Tibial artery (tissue), 4 donors: ENCODE results near the gene EPHA1.
A peak's percentile ranks its signal among the peaks of the same experiment; 100 is the strongest.

Experiments used
- DNase-seq, 2 donors: peaks; one replicate each; pipeline ENCODE4 v3.0.0-alpha.2; 2019
- H3K27ac ChIP-seq, 2 donors: fragments of 200-600 bp; sonication (generic) in 1 of 2; 1 replicate in 1 of 2; 2 replicates in 1 of 2; pipeline ENCODE4 v1.5.1; 2018 to 2019; ENCODE audit warnings: mild to moderate bottlenecking in 1 of 2
- H3K27me3 ChIP-seq, 2 donors: fragments of 200-600 bp; sonication (generic) in 1 of 2; one replicate each; pipeline versions ENCODE4 v1.5.1 to v1.6.0; 2016 to 2019
- H3K36me3 ChIP-seq, 3 donors: fragments of 200-600 bp; sonication (generic) in 2 of 3; one replicate each; pipeline ENCODE4 v1.5.1; 2016 to 2019; ENCODE audit warnings: mild to moderate bottlenecking in 2 of 3
- H3K4me1 ChIP-seq, 4 donors: fragments of 200-600 bp; sonication (generic) in 2 of 4; 1 replicate in 3 of 4; 2 replicates in 1 of 4; pipeline ENCODE4 v1.5.1; 2016 to 2019
- H3K4me3 ChIP-seq, 2 donors: fragments of 200-600 bp; sonication (generic) in 1 of 2; 1 replicate in 1 of 2; 2 replicates in 1 of 2; pipeline ENCODE4 v1.5.1; 2018 to 2019; ENCODE audit warnings: mild to moderate bottlenecking in 2 of 2
- H3K9me3 ChIP-seq, 3 donors: fragments of 200-600 bp; sonication (generic) in 1 of 3; one replicate each; pipeline ENCODE4 v1.5.1; 2016 to 2019
- intact Hi-C: fragments of 100-400 bp; cut with DNase I; formaldehyde crosslinking; loops from one replicate; pipeline ENCODE4 v1.15.0; 2023; ENCODE audit warnings: low total_unique reads
- TF ChIP-seq, protein P1 (sequence below), 2 experiments: fragments of 200-600 bp in 1 of 2; fragments of 450-650 bp in 1 of 2; IDR thresholded peaks; one replicate each; pipeline ENCODE4 v1.5.1; 2017 to 2019; ENCODE audit warnings: antibody characterized with exemption in 2 of 2, mild to moderate bottlenecking in 1 of 2, moderate library complexity in 1 of 2

EPHA1 gene

DNA sequence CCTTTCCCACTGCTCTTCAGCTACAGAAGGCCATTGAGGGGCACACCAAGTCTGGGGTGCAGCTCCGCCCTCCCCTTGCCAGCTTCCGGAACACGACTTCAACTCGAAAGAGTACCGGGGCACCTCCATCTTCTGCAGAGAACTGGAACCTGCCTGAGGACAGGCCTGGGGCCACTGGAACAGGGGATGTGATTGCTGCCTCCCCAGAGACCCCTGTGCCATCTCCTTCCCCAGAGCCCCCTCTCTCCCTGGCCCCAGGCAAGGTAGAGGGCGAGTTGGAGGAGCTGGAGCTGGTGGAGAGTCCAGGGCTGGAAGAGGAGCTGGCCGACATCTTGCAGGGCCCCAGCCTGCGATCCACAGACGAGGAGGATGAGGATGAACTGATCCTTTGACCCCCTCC, 57.1 kb downstream of the EPHA1 start:
- DNase-seq = no peak
- H3K27me3 ChIP-seq = peaks cover 0 to 28% of the 10 kb centered on the region in 2 donors
- no peaks in the 10 kb centered on the region for H3K4me1 ChIP-seq
- H3K27ac ChIP-seq = no peak overlapping the region
- H3K4me3 ChIP-seq = no peak overlapping the region
- intact Hi-C loops = no loop called here
- no peaks in the 10 kb centered on the region for H3K9me3 ChIP-seq
- no peaks in the 10 kb centered on the region for H3K36me3 ChIP-seq
- TF ChIP-seq, protein P1, sequence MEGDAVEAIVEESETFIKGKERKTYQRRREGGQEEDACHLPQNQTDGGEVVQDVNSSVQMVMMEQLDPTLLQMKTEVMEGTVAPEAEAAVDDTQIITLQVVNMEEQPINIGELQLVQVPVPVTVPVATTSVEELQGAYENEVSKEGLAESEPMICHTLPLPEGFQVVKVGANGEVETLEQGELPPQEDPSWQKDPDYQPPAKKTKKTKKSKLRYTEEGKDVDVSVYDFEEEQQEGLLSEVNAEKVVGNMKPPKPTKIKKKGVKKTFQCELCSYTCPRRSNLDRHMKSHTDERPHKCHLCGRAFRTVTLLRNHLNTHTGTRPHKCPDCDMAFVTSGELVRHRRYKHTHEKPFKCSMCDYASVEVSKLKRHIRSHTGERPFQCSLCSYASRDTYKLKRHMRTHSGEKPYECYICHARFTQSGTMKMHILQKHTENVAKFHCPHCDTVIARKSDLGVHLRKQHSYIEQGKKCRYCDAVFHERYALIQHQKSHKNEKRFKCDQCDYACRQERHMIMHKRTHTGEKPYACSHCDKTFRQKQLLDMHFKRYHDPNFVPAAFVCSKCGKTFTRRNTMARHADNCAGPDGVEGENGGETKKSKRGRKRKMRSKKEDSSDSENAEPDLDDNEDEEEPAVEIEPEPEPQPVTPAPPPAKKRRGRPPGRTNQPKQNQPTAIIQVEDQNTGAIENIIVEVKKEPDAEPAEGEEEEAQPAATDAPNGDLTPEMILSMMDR (IDR thresholded peaks at IDR 0.05) = no peak

DNA sequence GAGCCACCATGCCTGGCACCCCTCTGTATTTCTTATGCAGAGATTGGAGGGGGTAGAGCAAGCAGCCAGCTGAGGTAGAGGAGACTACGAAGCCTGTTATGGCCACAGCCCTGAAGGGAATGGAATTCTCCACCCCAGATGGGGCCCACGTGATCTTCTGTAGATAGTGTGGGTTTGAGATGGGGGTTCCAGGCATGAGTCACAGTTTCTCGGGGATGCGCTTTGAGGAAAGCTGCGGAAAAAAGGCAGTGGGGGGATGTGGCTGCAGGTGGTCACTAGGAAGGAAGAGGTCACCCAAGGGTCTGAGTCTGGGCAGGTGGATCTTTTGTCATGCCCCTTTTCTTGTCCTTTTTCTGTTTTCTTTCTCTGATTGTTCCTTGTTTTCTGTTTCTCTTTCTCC, 57.6 kb downstream of the EPHA1 start:
- TF ChIP-seq, protein P1 (IDR thresholded peaks at IDR 0.05) = no peak
- H3K4me1 ChIP-seq = no peaks in the 10 kb centered on the region
- no peaks in the 10 kb centered on the region for H3K9me3 ChIP-seq
- intact Hi-C loops = no loop called here
- no peak for DNase-seq
- no peaks in the 10 kb centered on the region for H3K36me3 ChIP-seq
- H3K4me3 ChIP-seq = no peak overlapping the region
- no peak overlapping the region for H3K27ac ChIP-seq
- H3K27me3 ChIP-seq = peaks cover 0 to 29% of the 10 kb centered on the region in 2 donors

DNA sequence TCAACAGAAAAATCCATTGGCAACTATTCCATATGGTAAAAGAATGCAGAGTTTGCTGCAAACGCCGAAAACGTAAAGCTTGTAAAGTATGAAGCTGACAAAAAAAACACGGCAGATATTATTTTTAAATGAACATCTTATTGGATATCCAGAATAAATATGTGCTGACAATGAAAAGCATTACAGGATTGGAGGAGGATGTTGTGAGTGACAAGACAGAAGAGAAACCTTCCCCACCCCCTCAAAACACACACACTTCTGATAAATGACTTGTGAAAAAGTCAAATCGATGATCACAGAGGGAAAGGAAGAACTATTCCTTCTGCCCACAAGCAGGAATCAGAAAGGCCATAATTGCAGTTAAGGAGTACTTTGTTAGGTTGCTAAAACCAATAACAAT, 60.7 kb downstream of the EPHA1 start:
- H3K4me3 ChIP-seq = no peak overlapping the region

DNA sequence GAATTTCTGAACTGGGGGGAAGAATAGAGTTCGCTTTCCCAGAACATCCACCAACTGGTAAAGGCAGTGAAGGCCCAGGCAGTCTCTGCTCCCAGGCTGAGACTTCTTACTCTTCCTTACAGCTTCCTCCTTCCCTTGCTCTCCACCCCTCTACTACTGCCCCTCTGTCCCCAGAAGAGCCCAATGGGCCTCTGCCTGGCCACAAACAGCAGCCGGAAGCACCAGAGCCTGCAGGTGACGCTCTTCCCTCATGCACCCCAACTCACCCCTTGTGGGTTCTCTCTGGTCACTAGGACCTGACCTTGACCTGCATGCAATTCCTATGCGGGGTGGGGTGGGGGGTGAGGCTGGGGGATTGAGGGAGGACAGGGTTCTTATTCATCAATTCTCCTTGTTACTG, 62.6 kb downstream of the EPHA1 start:
- Histone ChIP-seq H3K27me3 (peaks cover 0 to 27% of the 10 kb centered on the region in 2 donors), H3K27ac (no peak overlapping the region), H3K36me3 (no peaks in the 10 kb centered on the region), H3K4me1 (peaks cover 0 to 7% (median 2%) of the 10 kb centered on the region in 4 donors), H3K9me3 (no peaks in the 10 kb centered on the region), H3K4me3 (no peak overlapping the region)
- intact Hi-C loops = no loop called here
- DNase-seq = no peak
- TF ChIP-seq, protein P1 (IDR thresholded peaks at IDR 0.05) = no peak

More for the DNA sequence above, 60.7 kb downstream of the EPHA1 start:
- Histone ChIP-seq H3K36me3 (no peaks in the 10 kb centered on the region), H3K27me3 (peaks cover 0 to 42% of the 10 kb centered on the region in 2 donors), H3K9me3 (no peaks in the 10 kb centered on the region), H3K27ac (no peak overlapping the region), H3K4me1 (peaks cover 0 to 7% (median 2%) of the 10 kb centered on the region in 4 donors)
- intact Hi-C loops = no loop called here
- TF ChIP-seq, protein P1 (IDR thresholded peaks at IDR 0.05) = no peak
- DNase-seq = no peak

DNA sequence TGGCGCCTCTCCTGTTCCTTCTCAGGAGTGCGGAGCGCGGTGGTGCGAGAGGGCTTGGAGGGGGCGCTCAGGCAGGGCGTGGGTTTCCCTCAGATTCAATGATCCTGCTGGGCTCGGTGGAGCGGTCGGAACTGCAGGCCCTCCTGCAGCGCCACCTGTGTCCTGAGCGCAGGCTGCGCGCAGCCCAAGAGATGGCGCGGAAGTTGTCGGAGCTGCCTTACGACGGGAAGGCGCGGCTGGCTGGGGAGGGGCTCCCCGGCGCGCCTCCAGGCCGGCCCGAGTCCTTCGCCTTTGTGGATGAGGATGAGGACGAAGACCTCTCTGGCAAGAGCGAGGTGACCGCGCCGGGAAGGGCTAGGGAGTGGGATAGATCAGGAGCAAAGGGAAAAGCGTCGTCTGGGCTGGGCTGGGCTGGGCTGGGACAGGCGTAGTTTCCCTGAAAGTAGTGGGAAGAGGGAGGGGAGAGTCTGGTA, 63.2 kb downstream of the EPHA1 start:
- Histone ChIP-seq H3K4me1 (peaks cover 0 to 7% (median 2%) of the 10 kb centered on the region in 4 donors), H3K36me3 (no peaks in the 10 kb centered on the region), H3K4me3 (no peak overlapping the region), H3K27ac (no peak overlapping the region), H3K9me3 (no peaks in the 10 kb centered on the region), H3K27me3 (peaks cover 0 to 27% of the 10 kb centered on the region in 2 donors)
- peak in 1 of 2 donors; percentile 35 for DNase-seq
- TF ChIP-seq, protein P1 (IDR thresholded peaks at IDR 0.05) = peak in 1 of 2 experiments; percentile 27
- intact Hi-C loops = no loop called here

DNA sequence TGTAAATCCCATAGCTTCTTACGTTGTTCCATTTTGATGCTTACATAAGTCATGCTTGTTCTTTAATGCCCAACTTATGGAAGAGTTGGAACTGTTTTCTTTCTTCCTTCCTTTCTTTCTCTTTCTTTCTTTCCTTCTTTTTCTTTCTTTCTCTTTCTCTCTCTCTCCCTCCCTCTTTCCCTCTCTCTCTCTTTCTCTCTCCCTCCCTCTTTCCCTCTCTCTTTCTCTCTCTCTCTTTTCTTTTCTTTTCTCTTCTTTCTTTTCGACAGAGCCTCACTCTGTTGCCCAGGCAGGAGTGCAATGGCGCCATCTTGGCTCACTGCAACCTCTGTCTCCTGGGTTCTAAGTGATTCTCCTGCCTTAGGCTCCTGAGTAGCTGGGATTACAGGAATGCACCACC, 65.1 kb downstream of the EPHA1 start:
- peaks cover 0 to 7% (median 2%) of the 10 kb centered on the region in 4 donors for H3K4me1 ChIP-seq
- H3K36me3 ChIP-seq = no peaks in the 10 kb centered on the region
- TF ChIP-seq, protein P1 (IDR thresholded peaks at IDR 0.05) = no peak
- no peak for DNase-seq
- H3K4me3 ChIP-seq = no peak overlapping the region
- no peaks in the 10 kb centered on the region for H3K9me3 ChIP-seq
- intact Hi-C loops = no loop called here
- H3K27ac ChIP-seq = no peak overlapping the region
- peaks cover 0 to 34% of the 10 kb centered on the region in 2 donors for H3K27me3 ChIP-seq
